ENCODE measurements around the gene PHF1.

Gene PHF1

DNA sequence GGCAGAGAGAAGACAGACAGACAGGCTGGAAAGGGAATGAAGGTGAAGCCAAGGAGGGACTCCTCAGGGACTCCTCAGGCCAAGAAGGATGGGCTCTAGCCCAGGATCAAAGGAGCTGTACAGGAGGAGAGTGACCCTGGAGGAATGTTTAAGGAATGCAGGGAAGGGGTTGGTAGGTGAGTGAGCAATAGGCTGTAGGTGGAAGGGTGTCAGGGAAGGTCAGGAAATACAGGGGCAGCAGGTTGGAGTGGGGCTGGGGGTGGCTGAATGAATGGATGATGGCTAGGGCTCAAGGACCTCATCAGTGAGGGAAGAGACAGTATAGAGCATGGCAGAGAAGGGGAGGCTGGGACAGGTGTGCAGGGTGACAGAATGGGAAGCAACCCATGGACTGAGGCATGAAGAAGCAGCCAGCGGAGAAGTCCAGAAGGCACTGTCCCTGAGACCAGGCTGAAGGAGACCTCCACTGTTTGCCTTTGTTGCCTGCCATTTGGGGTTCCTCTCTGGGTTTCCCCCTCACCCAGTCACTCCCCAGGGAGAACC lies 22.3 kb downstream of the PHF1 start:
- no peak for DNase-seq

- DNase-seq: no peak
Measured at GRCh38 chr6:33433544-33434191, 22.9 kb downstream of the PHF1 start.

- no peak for DNase-seq
Measured at GRCh38 chr6:33434961-33435360, 24.1 kb downstream of the PHF1 start.

DNA sequence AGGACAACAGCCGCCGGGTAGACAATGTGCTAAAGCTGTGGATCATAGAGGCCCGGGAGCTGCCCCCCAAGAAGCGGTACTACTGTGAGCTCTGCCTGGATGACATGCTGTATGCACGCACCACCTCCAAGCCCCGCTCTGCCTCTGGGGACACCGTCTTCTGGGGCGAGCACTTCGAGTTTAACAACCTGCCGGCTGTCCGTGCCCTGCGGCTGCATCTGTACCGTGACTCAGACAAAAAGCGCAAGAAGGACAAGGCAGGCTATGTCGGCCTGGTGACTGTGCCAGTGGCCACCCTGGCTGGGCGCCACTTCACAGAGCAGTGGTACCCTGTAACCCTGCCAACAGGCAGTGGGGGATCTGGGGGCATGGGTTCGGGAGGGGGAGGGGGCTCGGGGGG lies 26.9 kb downstream of the PHF1 start:
- DNase-seq: no peak

DNA sequence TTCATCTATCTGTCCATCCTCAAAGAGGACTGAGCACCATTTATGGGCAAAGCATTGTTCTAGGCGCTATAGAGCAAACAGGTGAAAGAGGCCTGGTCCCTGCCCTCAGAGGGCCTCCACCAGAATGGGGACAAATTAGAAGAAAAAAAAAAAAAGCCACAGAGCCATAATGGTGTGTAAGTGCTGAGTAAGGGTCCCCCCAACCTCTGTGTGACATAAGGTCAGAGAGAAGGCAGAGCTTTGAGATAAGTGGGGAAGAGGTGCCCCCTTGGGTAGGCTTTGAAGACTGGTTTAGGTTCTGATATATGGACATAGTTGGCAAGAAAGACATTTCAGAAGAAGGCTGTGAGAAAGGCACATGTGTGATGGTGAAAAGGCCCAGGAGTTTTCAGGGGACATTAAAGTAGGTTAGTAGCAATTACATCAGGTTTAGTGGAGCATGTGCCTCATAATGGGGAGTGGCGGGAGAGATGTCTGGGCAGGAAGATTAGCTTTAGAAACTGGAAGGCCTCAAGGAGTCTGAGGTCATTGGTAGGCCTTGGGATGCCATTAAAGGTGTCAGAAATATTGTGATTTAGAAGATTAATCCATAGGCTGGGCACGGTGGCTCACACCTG lies 28.3 kb downstream of the PHF1 start:
- DNase-seq: no peak

DNA sequence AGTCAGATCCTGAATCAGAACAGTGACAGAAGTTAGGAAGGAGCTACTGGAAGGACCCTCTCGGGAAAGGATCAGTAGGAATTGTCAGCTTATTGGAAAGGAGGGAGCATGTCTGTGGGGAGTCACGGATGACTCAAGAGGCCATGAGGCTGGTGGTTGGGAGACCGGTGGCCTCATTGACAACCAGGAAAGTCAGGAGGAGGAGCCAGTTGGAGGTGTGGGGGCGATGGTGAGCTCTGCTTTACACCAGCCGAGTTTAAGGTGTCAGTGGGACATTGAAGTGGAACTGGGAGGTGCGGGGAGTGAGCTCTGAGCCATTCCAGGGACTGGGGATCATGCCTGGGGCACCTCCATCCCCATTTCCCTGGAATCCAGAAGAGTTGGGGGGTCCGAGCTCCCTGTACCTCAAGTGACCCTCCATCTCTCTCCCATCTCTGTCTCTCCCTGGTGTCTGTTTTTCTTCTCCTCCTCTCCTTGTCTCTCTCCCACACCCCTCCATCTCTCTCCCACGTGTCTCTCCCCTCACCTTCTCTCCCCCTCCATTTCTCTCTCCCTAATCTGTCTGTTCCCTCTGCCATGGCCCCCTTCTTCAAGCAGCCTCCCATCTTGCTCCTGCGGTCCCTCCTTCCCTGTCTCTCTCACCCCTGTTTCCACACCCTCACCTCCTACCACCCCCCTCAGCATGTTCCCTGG lies 29.3 kb downstream of the PHF1 start:
- DNase-seq: no peak

GRCh38 chr6:33440649-33441309 lies 30.0 kb downstream of the PHF1 start:
- no peak for DNase-seq

DNA sequence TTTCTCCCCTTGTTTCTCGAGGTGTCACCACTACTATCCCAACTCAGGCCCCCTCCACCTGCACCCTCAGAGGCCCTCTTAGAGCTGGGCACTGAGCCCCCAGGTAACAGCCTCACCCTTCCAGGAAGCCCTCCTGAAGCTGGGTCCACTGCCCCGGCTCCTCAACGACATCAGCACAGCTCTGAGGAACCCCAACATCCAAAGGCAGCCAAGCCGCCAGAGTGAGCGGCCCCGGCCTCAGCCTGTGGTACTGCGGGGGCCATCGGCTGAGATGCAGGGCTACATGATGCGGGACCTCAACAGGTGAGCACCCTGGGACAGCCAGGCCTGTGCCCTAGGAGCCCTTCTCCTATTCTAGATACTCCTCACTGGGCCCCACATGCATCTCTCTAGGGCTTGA lies 30.6 kb downstream of the PHF1 start:
- DNase-seq: no peak

- no peak for DNase-seq
Measured at GRCh38 chr6:33442283-33442682, 31.5 kb downstream of the PHF1 start.

- no peak for DNase-seq
Measured at GRCh38 chr6:33443025-33443424, 32.2 kb downstream of the PHF1 start.

GRCh38 chr6:33443619-33444504 lies 33.0 kb downstream of the PHF1 start:
- DNase-seq: no peak

GRCh38 chr6:33445119-33445603 lies 34.3 kb downstream of the PHF1 start:
- DNase-seq: no peak

- no peak for DNase-seq
Measured at GRCh38 chr6:33446356-33446755, 35.5 kb downstream of the PHF1 start.

- no peak for DNase-seq
Measured at GRCh38 chr6:33450434-33450833, 39.6 kb downstream of the PHF1 start.

DNA sequence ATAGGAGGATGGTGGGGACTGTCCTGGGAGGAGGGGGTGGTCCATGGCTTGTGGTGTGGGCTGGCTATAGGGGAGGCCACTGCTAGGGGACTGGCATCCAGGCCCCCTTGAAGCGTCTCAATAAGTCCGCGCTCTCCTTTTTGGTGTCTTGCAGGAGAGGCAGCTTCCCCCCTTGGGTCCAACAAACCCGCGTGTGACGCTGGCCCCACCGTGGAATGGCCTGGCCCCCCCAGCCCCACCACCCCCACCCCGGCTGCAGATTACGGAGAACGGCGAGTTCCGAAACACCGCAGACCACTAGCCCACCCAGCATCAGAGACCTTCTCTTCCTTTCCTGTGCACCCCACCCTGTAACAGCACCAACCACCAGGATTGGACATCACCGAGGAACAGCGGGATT lies 40.8 kb downstream of the PHF1 start:
- no peak for DNase-seq

DNA sequence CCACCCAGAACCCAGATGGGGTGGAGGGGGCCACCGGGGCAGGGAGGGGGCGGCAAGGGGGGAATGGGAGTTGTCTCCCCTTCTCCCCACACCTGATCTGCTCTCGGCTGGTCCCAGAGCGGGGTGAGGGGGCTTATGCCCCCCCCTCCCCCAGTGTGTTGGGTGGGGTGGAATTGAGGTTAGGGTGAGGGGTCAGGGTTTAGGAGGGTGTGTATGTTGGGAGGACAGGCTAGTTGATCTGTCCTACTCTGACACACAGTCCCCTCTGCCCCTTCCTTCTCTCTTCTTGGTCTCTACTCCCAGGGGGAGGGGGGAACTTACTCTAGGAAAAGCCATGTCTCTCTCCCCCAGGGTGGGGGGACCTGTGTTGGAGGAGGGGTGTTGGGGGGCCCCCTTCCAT lies 41.7 kb downstream of the PHF1 start:
- DNase-seq: no peak

- no peak for DNase-seq
Measured at GRCh38 chr6:33453393-33454008, 42.7 kb downstream of the PHF1 start.

GRCh38 chr6:33454009-33454946 lies 43.5 kb downstream of the PHF1 start, which contains the start of gene ZBTB9:
Gene ZBTB9, plus strand, starts transcription at chr6:33454576. Its CDS starts 525 bp downstream, at chr6:33455101.
- DNase-seq: peak; percentile 87

DNA sequence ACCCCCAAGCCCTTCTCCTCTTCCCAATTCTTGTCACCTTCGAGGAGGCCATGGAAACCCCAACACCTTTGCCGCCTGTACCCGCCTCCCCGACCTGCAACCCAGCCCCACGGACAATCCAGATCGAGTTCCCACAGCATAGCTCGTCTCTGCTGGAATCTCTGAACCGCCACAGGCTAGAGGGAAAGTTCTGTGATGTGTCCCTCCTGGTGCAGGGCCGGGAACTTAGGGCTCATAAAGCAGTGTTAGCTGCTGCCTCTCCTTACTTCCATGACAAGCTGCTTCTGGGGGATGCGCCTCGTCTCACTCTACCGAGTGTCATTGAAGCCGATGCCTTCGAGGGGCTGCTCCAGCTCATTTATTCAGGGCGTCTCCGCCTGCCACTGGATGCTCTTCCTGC lies 44.2 kb downstream of the PHF1 start:
- no peak for DNase-seq

GRCh38 chr6:33456156-33456555 lies 45.3 kb downstream of the PHF1 start:
- no peak for DNase-seq

DNA sequence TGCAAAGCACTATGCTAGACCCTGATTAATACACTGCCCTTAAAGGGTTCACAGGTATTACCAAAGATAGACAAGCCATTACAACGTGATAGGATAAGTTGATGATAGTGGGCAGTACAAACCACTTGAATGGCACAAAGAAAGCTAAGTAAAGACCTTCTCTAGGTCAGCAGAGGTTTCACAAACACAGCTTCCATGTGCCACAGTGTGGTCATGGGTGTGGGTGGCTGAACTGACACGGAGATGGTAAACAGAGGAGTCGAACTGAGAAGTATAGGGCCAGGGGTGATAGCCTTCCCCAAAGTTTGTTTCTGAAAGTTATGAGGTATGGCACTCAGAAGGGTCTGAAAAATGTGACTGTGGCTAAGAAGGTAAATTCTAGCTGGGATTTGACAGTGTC lies 47.9 kb downstream of the PHF1 start:
- no peak for DNase-seq
